Fibroblast of villous mesenchyme (primary cell): ENCODE results near the gene ITPRID1. TPM values are rescaled to one million over a fixed set of nuclear protein-coding genes. Genes with fewer than 3 reads are reported as not detected.

Source experiments
- DNase-seq: peaks from one replicate; pipeline ENCODE4 v3.0.0-alpha.2; 2010; ENCODE audit warnings: low read depth
- H3K4me3 ChIP-seq: 2 replicates; pipeline ENCODE4 v1.5.1; 2011; ENCODE audit warnings: low read depth, mild to moderate bottlenecking, low read length
- CTCF ChIP-seq: IDR thresholded peaks from 2 replicates; pipeline ENCODE4 v1.5.1; 2012; ENCODE audit warnings: low read depth, mild to moderate bottlenecking, low read length; ENCODE audit not compliant: insufficient read depth
- total RNA-seq: library from RNA; depleted of rRNA; stranded (reverse); fragments of >200 nt; gene quantifications from 2 replicates; pipeline ENCODE4 v1.2.3, GENCODE V29; 2012

ITPRID1 gene
- total RNA-seq, 1 donor, result not detected

GRCh38 chr7:31490796-31491314 is 23.0 kb upstream of the ITPRID1 start:
- no peak for TF ChIP-seq CTCF
- H3K4me3 ChIP-seq, result no peak overlapping the region
- DNase-seq, result no peak

GRCh38 chr7:31492086-31492485 is 21.8 kb upstream of the ITPRID1 start:
- H3K4me3 ChIP-seq, result no peak overlapping the region
- DNase-seq, result no peak
- TF ChIP-seq CTCF, result no peak

- no peak for DNase-seq
- no peak for TF ChIP-seq CTCF
- H3K4me3 ChIP-seq, result no peak overlapping the region
Measured at GRCh38 chr7:31493714-31494181, 20.1 kb upstream of the ITPRID1 start.

GRCh38 chr7:31494421-31494820 is 19.5 kb upstream of the ITPRID1 start:
- H3K4me3 ChIP-seq, result no peak overlapping the region
- TF ChIP-seq CTCF, result no peak
- DNase-seq, result no peak

GRCh38 chr7:31495653-31496052 is 18.2 kb upstream of the ITPRID1 start:
- no peak for TF ChIP-seq CTCF
- no peak overlapping the region for H3K4me3 ChIP-seq
- no peak for DNase-seq

GRCh38 chr7:31497516-31497915 is 16.4 kb upstream of the ITPRID1 start:
- no peak for DNase-seq

More at GRCh38 chr7:31497516-31497915, 16.4 kb upstream of the ITPRID1 start:
- no peak for TF ChIP-seq CTCF
- H3K4me3 ChIP-seq, result no peak overlapping the region
